ENCODE measurements around the gene PIK3R4.

The PIK3R4 gene

DNA sequence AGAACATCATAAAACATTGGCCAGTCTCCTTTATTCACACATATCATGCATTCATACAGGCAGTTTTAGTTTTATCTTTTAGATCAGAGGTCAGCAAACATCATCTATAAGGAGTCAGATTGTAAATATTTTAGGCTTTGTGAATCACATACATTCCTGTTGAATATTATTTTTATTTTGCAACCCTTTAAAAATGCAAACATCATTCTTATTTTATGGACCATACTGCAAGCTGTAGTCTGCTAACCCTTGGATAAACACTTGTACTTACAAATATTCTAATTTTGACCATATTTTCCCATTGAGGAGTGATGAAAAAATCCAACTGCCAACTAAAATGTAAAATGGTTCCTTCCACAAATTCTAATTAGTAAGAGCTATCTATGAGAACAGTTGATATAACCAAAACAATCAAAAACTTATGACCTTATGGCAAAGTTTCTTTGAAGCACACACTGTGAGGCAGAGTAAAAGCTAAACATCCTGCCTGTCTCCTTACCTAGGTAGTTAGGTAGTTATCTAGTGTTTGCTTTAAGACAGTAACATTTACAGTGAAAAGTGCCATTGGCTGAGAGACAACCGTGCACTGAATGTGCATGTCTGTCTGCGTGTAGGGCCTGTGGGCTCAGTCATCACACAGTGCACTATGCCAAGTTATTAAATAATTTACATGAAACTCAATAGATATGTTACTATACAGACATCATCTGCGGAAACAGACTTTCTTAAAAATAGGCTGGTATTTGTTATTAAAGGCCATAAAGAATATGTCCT, 57.7 kb downstream of the PIK3R4 start:
- DNase-seq (ENCODE audit: low spot score): no peak

DNA sequence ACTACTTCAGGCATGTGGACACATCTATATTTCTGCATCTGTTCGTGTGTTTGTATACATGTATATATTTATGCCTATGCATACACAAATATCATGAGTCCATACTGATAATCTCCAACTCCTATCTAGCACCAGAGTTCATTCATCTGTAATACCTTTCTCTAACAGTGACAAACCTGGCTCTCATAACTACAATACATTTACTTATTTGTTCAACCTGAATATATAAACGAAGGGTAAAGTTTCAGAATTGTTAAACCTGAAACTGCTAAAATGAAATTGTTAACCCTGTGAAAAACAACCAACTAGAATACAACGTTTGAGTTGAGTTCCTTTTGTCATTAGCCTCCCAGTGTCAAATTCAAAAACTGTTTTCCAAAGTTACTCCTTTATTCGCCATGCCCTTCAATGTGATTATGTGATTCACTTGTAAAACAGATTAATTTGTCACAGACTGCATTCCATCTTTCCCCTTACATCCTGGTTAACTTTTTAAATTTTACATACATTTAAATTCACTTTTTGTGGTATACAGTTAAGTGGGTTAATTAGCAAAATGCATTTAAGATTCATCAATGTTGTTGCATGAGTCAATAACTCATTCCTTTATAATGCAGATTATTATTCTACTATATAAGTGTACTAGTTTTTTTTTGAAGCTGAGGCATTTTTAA, 58.5 kb downstream of the PIK3R4 start:
- DNase-seq (ENCODE audit: low spot score): no peak

DNA sequence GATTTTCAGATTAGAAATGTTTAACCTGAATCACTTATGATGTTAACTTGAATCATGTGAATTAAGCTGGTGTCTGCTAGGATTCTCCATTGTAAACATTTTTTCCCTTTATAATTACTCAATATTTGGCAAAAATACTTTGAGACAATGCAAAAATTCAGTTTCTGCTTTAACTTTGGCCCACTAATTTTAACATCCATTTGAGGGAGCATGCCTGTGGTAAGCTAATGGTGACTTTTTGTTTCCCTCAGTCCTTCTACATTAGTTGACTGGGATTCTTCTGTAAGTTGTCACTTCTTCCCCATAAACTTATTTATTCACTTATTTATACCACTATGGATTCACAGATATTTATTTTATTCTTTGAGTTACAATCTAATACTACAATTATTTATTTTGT, 59.3 kb downstream of the PIK3R4 start:
- DNase-seq (ENCODE audit: low spot score): no peak

DNA sequence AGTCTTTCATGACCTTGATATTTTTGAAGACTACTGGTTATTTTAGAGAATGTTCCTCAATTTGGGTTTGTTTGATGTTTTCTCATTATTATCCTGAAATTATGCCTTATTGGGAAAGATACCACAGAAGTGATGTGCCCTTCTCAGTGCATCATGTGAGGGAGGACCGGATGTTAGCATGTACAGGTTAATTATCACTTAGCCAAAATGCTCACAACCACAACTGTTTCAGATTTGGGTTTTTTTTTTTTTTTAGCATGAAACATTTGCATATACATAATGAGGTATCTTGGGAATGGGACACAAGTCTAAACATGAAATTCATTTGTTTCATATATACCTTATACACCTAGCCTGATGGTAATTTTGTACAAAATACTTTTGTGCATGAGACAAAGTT, 59.8 kb downstream of the PIK3R4 start:
- DNase-seq (ENCODE audit: low spot score): no peak

DNA sequence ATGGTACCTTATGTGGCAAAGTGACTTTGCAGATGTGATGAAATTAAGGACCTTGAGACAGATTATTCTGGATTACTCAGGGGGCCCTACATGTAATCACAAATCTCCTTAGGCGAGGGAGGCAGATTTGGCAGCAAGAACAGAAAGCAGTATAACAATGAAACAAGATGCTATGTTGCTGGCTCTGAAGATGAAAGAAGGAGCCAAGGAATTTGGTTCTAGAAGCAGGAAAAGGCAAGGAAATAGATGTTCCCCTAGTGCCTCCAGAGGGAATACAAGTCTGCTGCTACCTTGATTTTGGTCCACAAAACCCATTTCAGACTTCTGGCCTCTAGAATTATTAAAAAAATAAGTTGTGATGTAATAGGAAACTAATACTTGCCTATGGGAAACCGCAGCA, 64.5 kb downstream of the PIK3R4 start:
- DNase-seq (ENCODE audit: low spot score): no peak

DNA sequence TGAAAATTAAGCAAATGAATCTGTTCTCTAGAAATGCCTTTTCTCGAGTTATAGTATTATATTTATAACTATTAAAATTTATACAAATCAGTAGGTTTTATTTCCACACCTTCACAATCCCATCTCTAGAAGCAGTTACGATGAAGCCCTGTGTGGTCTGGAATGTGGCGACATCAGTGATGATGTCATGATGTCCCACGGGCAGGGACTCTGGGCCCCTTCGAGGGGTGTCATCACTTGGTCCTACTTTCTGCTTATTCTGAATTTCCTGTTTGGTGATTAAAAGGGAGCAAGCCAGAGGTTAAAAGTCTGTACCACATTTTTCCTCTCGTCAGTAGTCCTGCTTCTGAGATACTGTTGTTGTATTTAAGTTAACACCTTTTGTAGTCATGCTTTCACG, 67.4 kb downstream of the PIK3R4 start:
- no peak for DNase-seq (ENCODE audit: low spot score)

DNA sequence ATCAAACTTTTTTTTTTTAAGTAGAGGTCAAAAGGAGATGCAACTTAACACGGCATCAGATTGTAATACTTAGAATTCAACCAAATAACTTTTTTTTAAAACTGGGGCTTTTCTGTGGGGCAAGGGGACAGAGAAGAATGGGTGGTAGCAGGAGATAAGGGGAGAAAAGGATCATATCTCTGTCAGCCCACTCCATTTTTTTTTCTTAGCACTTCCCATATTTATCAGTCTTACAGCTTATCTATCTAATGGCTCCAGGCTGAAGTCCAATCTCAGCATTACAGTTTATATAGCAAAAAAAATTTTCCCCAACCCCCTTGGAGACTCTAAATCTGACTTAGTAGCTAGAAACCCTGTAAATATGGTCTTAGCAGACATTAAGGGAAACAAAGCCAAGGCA, 69.3 kb downstream of the PIK3R4 start:
- DNase-seq (ENCODE audit: low spot score): no peak

DNA sequence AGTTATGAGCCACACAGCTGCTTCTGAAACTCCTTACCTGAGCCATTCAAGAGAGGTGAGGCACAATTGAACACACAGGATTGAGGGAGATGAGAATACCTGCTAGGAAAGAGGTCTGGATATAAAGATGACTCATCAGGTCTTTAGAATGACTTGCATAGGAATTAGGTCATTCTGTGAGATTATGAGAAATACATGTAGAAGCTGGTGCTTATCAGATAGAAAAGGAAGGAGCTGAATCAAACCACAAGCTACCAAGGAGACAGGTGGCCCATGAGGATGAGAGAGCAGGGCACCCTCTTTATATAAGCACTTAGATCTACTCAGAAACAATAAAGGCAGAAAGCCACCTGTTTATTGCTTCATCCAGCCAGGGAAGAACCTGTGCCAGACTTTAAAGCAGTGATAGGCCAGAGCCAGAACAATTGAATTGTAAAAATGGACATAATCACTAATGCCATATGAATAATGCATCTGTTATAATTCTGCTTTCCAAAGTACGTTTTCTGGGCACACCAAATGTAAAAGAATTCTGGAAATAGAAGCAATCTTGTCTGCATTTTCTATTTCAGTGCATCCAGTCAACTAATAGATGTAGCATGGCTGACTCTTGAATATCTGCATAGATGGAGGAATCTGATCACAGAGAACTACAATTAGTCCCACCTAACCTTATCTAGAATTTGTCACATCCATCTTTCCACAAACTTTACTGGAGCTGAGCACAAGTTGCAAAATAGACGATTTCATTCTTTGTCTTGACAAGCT, 74.9 kb downstream of the PIK3R4 start:
- DNase-seq (ENCODE audit: low spot score): no peak

DNA sequence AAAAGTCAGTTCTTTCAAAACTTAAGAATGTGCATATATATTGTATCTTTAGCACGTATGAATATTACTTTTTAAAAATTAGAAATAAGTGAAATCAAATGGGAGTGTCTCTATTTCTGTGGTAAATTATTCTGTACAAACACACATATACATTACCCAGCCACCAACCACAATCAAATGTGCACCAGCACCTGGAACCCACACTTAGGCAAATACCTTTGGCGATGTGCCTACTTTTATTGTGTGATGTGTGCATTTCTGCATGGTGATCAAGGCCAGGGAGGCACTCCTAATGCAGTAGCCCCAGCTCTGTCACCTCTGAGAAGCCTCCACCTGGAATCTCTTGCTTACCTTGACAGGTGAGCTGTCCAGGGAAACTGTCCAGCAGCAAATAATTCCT, 76.9 kb downstream of the PIK3R4 start:
- DNase-seq (ENCODE audit: low spot score): no peak

DNA sequence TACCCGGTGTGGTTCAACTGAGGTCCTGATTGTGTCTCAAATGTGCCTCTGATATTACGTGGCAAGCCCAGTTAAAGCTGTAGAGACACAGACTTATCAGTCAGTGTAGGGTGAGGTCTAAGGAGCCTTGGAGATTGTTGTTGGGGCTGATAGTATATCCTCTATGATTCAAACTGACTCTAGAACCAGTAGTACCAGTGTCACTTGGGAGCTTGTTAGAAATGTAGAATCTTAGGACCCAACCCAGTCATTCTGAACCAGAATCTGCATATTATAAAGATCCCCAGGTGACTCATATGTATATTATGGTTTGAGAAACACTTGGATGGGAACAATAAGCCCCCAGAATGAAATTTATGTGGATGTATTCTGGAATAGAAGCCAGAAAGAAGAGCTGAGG, 83.5 kb downstream of the PIK3R4 start:
- DNase-seq (ENCODE audit: low spot score): no peak

DNA sequence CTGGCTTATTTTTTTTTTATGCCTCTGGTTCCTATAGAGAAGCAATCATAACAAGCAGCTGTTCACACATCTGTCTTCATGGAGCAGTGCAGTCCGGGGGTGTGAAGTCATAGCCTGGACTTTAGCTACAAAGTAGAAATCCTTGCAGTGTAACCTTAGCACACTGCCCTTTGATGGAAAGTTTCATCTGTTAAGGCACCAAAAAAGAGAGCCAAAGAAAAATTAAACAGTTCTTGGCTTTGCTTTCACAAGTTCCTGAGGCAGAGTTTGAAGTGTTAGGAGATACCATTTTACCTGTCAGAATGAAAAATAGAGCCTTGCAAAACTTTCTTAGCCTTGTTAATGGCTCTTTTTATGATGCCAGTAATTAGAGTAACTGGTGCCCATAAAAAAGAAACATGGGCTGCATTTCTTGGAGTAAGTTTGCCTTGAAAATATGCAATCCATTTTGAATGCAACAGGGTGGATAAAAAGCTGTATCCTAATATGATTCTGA, 84.1 kb downstream of the PIK3R4 start:
- DNase-seq (ENCODE audit: low spot score): no peak

DNA sequence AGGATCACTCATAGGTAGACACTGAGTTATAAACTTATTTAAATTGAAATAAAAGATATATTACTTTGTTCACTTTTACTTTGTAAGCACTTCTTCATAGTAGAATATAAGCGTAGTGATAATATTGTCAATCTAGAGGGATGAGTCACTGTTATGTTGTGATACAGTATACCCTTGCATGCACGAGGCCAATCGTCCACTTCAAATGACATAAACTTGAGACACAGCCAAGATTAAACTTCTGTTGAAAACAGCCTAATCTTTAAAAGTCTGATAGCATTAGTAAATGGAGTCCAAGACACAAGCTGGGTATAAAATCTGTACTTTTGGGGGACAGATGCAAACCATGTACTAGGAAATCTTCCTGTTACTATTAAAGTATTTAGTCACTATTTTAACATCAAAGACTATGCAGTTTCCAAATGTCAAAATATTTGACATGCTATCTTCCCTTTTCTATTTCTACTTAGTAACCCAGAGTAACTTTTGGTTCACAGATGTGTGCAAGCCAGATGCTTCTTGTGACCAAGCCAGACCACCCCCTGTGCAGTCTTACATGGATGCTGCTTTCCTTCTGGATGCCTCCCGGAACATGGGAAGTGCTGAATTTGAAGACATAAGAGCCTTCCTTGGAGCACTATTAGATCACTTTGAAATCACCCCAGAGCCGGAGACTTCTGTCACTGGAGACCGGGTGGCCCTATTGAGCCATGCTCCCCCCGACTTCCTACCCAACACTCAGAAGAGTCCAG, 85.3 kb downstream of the PIK3R4 start:
- no peak for DNase-seq (ENCODE audit: low spot score)

DNA sequence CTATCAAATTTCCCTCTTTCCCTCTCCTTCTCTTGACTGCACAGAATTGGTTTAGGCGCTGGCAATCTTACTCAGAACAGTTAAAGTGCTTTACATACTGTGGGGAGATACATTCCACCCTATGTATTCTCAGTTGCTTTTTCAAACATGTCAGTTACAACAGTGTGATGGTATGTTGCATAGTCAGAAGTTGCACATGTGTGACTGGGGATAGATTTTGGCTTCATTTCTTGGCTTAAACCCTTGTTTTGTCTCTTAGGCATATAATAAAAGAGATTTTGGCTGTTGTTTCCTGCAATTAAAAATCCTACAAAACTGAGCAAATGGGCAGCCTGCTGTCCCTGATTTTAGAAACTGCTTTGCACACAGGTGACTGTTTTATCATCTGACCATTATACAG, 86.7 kb downstream of the PIK3R4 start:
- no peak for DNase-seq (ENCODE audit: low spot score)

DNA sequence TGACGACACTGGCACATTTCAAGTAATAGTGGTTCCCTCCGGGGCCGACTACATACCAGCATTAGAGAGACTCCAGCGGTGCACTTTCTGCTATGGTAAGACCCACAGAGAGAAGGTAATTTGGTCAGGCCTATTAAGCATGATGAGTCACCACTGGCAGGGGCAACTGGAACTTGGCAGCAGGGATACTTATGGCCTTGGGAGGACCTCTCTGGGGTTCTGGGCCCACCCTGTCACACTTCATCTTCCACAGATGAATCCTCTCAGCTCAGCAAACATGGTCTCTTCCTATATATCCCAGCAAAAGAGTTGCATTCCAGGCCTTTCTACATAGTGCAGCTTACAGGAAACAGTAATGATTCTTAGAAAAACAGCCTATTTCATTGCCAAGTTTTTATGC, 88.0 kb downstream of the PIK3R4 start:
- no peak for DNase-seq (ENCODE audit: low spot score)

DNA sequence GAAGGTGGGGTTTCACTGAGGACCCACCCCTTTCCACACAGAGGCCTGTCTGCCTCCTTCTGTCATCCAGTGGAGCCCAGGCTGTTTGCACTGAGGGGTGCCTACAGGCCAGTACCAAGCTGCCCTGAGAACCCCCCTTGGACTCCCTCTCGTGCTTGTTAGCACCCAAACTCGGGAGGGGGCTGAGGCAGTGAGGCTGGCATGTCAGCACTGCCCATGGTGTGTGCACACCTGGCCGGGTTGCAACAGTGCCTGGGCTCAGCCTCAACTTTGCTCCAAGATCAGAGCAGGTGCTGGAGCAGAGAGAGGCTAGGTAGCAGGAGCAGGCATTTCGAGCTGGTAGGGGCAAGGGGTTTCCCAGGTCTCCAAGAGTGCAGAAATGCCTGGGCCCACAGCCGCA, 90.0 kb downstream of the PIK3R4 start:
- DNase-seq (ENCODE audit: low spot score): no peak

DNA sequence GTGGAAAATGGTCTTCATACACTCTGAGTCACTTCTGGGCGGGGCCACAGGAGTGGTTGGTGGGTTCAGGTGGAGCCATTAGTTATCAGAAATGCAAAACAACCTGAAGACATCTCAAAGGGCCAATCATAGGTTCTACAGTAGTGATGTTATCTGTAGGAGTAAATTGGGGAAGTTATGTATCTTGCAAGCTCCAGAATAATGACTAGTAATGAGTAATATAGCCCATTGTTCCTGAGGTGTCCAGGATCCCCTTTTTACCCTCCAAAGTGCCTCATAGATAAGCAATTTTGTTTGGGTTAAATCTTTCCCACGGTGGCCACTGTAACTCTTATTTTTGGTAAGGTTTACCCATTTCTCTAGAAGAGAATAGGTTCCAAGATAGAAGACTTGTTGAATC, 91.7 kb downstream of the PIK3R4 start:
- no peak for DNase-seq (ENCODE audit: low spot score)

DNA sequence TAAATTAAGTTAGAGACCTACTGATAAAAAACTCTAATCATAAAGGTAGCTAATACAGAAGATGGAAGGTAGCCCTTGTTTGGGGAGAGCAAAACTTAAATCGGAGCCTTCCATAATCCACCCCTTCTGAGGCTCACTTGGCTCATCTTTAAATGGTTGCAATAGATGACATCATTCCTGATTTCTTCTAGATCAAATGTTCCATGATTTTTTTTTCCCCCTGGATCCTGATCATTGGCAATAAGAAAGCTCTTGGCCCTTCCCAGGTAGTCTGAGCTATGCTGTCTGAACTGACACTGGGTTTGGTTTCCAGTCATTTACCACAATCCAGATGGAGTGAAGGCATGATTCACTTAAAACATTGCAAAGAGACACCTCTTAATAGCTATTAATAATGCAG, 92.5 kb downstream of the PIK3R4 start:
- DNase-seq (ENCODE audit: low spot score): no peak

DNA sequence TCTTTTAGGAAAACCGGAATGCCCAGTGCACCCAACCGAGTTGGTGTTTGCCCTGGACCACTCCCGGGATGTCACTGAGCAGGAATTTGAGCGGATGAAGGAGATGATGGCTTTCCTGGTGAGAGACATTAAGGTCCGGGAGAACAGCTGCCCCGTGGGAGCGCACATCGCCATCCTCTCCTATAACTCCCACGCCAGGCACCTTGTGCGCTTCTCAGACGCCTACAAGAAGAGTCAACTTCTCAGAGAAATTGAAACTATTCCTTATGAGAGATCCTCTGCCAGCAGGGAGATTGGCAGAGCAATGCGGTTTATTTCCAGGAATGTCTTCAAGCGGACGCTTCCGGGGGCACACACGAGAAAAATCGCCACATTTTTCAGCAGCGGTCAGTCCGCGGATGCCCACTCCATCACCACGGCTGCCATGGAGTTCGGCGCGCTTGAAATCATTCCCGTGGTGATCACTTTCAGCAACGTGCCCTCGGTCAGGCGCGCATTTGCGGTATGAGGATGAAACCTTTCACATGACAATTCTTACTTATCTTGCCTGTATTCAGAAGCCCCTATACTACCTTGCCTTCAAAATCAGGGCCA, 97.5 kb downstream of the PIK3R4 start:
- DNase-seq (ENCODE audit: low spot score): no peak

DNA sequence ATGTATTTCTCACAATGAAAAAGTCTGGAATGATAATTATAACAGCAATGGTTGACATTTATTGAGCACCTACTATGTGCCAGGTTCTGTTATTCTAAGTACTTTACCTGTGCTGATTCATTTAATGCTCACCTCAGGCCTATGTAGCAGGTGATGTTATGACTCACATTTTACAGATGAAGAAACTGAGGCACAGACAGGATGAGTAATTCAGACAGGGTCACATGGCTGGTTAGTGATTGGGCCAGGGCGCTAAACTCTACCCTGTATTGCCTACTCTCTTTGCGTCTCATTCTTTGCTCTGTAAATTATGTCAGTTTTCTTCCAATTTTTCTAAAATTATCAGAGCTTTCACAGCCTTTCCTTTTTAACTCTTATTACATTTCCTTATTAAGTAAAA, 98.3 kb downstream of the PIK3R4 start:
- DNase-seq (ENCODE audit: low spot score): no peak

DNA sequence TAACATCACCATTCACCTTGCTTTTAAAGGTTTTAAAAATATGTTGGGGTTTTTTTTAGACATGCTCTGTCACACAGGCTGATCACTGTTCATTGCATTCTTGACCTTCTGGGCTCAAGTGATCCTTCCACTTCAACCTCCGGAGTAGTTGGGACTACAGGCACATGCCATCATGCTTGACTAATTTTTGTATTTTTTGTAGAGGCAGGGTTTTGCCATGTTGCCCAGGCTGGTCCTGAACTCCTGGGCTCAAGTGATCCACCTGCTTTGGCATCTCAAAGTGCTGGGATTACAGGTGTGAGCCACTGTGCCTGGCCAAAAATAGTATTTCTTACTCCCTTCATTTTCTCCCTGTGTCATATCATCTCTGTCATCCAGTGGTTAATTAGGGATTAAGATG, 101.4 kb downstream of the PIK3R4 start:
- no peak for DNase-seq (ENCODE audit: low spot score)

DNA sequence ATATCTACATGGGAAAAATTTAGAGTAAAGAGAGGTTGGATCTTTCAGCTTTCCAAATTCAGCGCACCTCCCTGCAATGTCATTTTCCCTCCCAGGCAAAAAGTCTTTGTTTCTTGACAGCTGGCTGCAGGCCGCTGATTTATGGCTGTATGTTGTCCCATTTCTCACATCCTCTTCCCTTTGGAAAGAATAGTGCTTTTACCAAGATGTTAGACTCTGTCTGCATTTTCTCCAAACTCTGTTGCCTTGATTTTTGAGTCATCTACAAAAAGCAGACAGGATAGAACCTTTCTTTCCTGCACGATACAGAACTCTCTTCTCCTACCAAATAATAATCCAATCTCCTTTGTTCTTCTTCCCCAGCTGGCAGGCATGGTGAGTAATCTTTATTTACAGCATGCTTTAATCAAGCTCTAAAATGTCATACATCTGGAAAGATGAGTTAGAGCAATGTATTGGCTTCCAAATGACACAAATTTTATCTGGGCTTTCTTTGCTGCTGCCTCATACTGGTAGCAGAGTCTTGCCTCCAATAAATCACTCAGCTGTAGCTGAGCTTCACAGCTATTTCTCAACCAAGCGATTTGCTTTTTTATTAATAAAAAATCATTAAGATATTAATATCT, 101.9 kb downstream of the PIK3R4 start:
- DNase-seq (ENCODE audit: low spot score): no peak
